Heart right ventricle (tissue), 16 donors: ENCODE measurements around the gene RHOH. TPM values are rescaled to one million over a fixed set of nuclear protein-coding genes. Genes with fewer than 3 reads are reported as not detected.

ENCODE experiments used
- ATAC-seq, 8 donors: fragments of 200-7000 bp; cut with Tn5 transposase; one replicate each; pipeline ENCODE4 v1.9.1; 2020; ENCODE audit warnings: mild to moderate bottlenecking in 8 of 8, moderate library complexity in 8 of 8, moderate number of reproducible peaks in 1 of 8
- DNase-seq, 2 donors: peaks; one replicate each; pipeline ENCODE4 v3.0.0-alpha.2; 2020
- H3K27ac ChIP-seq, 10 donors: fragments of 200-600 bp; sonication (generic) in 2 of 10; one replicate each; pipeline versions ENCODE4 v1.5.0 to v1.8.0; 2020 to 2022; ENCODE audit warnings: mild to moderate bottlenecking in 3 of 10
- H3K27me3 ChIP-seq, 7 donors: fragments of 200-600 bp; one replicate each; pipeline ENCODE4 v1.8.0; 2021 to 2022; ENCODE audit warnings: mild to moderate bottlenecking in 2 of 7
- H3K36me3 ChIP-seq, 9 donors: fragments of 200-600 bp; sonication (generic) in 1 of 9; one replicate each; pipeline versions ENCODE4 v1.5.0 to v1.8.0; 2020 to 2022; ENCODE audit warnings: mild to moderate bottlenecking in 2 of 9
- H3K4me1 ChIP-seq, 9 donors: fragments of 200-600 bp; sonication (generic) in 1 of 9; one replicate each; pipeline versions ENCODE4 v1.5.0 to v1.8.0; 2020 to 2022; ENCODE audit warnings: mild to moderate bottlenecking in 4 of 9
- H3K4me3 ChIP-seq, 10 donors: fragments of 200-600 bp; sonication (generic) in 2 of 10; one replicate each; pipeline versions ENCODE4 v1.5.0 to v1.8.0; 2020 to 2022; ENCODE audit warnings: mild to moderate bottlenecking in 7 of 10, moderate library complexity in 2 of 10
- H3K9me3 ChIP-seq, 11 donors: fragments of 200-600 bp in 10 of 11; sonication (generic) in 2 of 11; one replicate each; pipeline versions ENCODE4 v1.5.0 to v1.8.0; 2013 to 2022; ENCODE audit warnings: mild to moderate bottlenecking in 2 of 11, control low read depth in 1 of 11, moderate library complexity in 1 of 11
- WGBS, 2 donors: extraction: QIAGEN DNeasy Blood & Tissue Kit; methylation state at CpG; one replicate each; pipeline ENCODE4 v1.1.7; 2013; ENCODE audit warnings: inconsistent platforms in 1 of 2; 5-methylcytosine and 5-hydroxymethylcytosine counted together
- intact Hi-C, 10 donors: fragments of 100-400 bp; cut with DNase I; formaldehyde crosslinking; loops; one replicate each; pipeline versions ENCODE4 v1.11.1 to v1.14.2; 2022
- polyA plus RNA-seq, 2 donors: library from polyadenylated mRNA; stranded (reverse); fragments of 200-250 nt; gene quantifications; one replicate each; pipeline ENCODE4 v1.2.3, GENCODE V29; 2013
- total RNA-seq, 10 donors: library from RNA; stranded (reverse); fragmentation: NEBNext Ultra II Directional in 3 of 10; extraction: Animal tissue kit (Norgen Biotek cat#: 25700) in 3 of 10; gene quantifications; one replicate each; pipeline versions ENCODE4 v1.2.1 to v1.2.4, GENCODE V29; 2021 to 2023
- TF ChIP-seq, protein P1 (sequence below), 9 donors: fragments of 200-600 bp; sonication (generic) in 2 of 9; IDR thresholded peaks; one replicate each; pipeline versions ENCODE4 v1.5.0 to v1.8.0; 2021 to 2022; ENCODE audit warnings: antibody characterized with exemption in 9 of 9, mild to moderate bottlenecking in 5 of 9, moderate library complexity in 1 of 9
- donor health status: Arrhythmogenic right ventricular cardiomyopathy.
- donor health status: ischemic (EF 13 %, LVEDD 7.1; RV severe dilation, severe dysfunction).
- donor health status: healthy with polysubstance abuse.
- donor health status: DM: no; HTN: yes; CAD: no.
- donor health status: DM: no; HTN: no; CAD: no.
- donor health status: ischemic (EF 25% LVEDD 6.9; RV normal size, moderate dysfunction).
- donor health status: ischemic (EF 25% LVEDD 5.7; RV mildly dilated, moderate dysfunction).
- donor health status: healthy.
- donor health status: DM: yes; HTN: yes; CAD: no.
- donor health status: Ischemic cardiomyopathy.
- donor health status: ischemic (EF 35%, LVEDD 5.7; RV mildly dilated, moderate dysfunction).
- donor health status: nonischemic (EF 11% LVEDD 7.7; RV severe dilation, severe dysfunction).
- donor health status: DM: yes; HTN: yes; CAD: no.
- donor health status: PGD.
- donor health status: ischemic (EF 29% LVEDD 5.4; RV normal size, mild dysfunction).
- donor health status: nonischemic (EF 23%, LVEDD 6.1; RV moderate dilation, normal function).

RHOH gene
- total and polyA plus RNA-seq, 12 donors = 0.11 to 7.2 (median 0.38) TPM; not detected in 2

DNA sequence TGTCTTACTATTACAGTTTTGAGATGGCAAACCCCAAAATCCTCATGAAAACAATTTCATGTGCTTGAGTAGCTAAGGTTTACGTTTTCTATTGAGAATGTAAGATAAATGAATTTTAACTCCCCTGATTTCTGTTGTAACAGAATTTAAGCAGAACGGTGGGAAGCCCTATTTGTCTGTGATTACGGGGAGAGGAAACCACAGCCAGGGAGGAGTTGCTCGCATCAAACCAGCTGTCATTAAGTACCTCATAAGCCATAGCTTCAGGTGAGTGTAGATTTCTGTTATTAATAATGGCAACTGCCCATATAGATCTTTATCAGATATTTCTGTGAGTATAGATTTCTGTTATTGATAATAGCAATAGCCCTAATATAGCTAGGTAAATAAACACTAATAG lies 44.2 kb upstream of the RHOH start:
- DNase-seq = no peak
- intact Hi-C loops = loop anchor here in 4 of 10 donors (2.0 to 5.0 kb wide), 2 partner anchors 155 to 160 kb away; no protein-coding TSS in a partner anchor
- no peak overlapping the region for H3K4me3 ChIP-seq
- no peak for ATAC-seq
- TF ChIP-seq, protein P1, sequence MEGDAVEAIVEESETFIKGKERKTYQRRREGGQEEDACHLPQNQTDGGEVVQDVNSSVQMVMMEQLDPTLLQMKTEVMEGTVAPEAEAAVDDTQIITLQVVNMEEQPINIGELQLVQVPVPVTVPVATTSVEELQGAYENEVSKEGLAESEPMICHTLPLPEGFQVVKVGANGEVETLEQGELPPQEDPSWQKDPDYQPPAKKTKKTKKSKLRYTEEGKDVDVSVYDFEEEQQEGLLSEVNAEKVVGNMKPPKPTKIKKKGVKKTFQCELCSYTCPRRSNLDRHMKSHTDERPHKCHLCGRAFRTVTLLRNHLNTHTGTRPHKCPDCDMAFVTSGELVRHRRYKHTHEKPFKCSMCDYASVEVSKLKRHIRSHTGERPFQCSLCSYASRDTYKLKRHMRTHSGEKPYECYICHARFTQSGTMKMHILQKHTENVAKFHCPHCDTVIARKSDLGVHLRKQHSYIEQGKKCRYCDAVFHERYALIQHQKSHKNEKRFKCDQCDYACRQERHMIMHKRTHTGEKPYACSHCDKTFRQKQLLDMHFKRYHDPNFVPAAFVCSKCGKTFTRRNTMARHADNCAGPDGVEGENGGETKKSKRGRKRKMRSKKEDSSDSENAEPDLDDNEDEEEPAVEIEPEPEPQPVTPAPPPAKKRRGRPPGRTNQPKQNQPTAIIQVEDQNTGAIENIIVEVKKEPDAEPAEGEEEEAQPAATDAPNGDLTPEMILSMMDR (IDR thresholded peaks at IDR 0.05) = no peak
- H3K27ac ChIP-seq = no peak overlapping the region
- H3K9me3 ChIP-seq = peaks cover 0 to 7% (median 0%) of the 10 kb centered on the region in 11 donors
- WGBS, 2 donors = 85 to 90% methylated on average over 4 of the region's 4 CpGs
- no peaks in the 10 kb centered on the region for H3K36me3 ChIP-seq
- no peaks in the 10 kb centered on the region for H3K4me1 ChIP-seq
- no peaks in the 10 kb centered on the region for H3K27me3 ChIP-seq

DNA sequence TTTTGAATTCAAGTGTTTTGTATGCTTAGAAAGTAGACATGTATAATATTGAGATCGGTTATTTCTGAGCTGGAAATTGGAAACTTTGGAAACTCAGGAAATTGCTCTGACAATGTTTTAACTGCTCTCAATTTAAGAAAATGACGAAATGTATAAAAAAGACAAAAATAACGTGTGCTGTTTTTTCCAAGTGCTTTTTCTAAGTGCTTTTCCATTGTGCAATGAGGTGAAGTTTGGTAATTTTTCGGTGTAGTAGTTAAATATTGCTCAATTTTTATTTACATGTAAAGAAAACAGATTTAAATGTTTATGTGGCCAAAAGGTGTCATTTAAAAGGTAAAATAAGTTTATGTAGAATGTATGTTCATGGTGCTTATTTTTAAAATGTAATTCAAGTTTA lies 39.4 kb upstream of the RHOH start:
- WGBS, 2 donors = 89 to 91% methylated on average over 4 of the region's 4 CpGs

DNA sequence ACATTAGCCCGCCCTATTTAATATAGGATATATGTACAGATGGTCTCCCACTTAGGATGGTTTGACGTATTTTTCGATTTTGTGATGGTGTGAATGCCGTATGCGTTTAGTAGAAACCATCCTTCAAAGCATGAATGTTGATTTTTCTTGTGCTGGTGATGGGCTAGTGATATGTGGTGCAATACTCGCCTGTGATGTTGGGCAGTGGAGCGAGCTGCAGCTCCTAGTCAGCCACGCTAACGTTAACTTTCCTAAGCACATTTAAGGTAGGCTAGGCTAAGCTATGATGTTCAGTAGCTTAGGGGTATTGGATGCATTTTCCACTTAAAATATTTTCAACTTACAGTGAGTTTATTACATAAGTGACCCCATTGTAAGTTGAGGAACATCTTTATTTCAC lies 36.6 kb upstream of the RHOH start:
- Histone ChIP-seq H3K4me1 (peaks cover 0 to 2% (median 0%) of the 10 kb centered on the region in 9 donors), H3K4me3 (no peak overlapping the region), H3K9me3 (no peaks in the 10 kb centered on the region), H3K36me3 (no peaks in the 10 kb centered on the region), H3K27me3 (no peaks in the 10 kb centered on the region), H3K27ac (no peak overlapping the region)
- intact Hi-C loops = no loop called here
- no peak for ATAC-seq
- DNase-seq = no peak
- WGBS, 2 donors = 97% methylated on average over 9 of the region's 9 CpGs
- TF ChIP-seq, protein P1 (IDR thresholded peaks at IDR 0.05) = no peak

More for the DNA sequence above, 39.4 kb upstream of the RHOH start:
- intact Hi-C loops = no loop called here
- no peaks in the 10 kb centered on the region for H3K27me3 ChIP-seq
- no peaks in the 10 kb centered on the region for H3K36me3 ChIP-seq
- ATAC-seq = no peak
- no peak for DNase-seq
- no peaks in the 10 kb centered on the region for H3K4me1 ChIP-seq
- H3K4me3 ChIP-seq = no peak overlapping the region
- TF ChIP-seq, protein P1 (IDR thresholded peaks at IDR 0.05) = no peak
- no peak overlapping the region for H3K27ac ChIP-seq
- H3K9me3 ChIP-seq = no peaks in the 10 kb centered on the region

DNA sequence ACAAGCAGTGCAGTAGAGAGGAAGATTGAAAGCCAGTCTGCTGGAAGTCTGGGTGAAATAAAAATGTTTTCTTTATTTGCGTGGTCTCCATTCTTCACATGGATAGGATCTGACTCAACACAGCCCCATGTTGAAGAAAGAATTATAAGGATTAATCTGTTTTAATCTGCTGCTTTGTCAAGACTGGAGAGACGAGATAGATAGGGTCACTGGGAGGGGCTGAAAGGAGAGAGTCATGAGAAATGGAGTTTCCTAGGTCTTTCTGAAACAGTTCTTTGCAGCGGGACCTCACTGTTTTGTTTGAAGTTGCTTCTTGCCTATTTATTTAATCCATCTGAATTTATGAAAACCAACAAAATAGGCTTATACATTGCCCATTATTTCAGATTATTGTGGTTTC lies 32.4 kb upstream of the RHOH start:
- TF ChIP-seq, protein P1 (IDR thresholded peaks at IDR 0.05) = no peak
- Histone ChIP-seq H3K9me3 (peaks cover 0 to 22% (median 10%) of the 10 kb centered on the region in 11 donors), H3K27ac (no peak overlapping the region), H3K4me3 (no peak overlapping the region), H3K36me3 (peaks cover 0 to 7% (median 0%) of the 10 kb centered on the region in 9 donors), H3K27me3 (no peaks in the 10 kb centered on the region), H3K4me1 (peaks cover 0 to 10% (median 0%) of the 10 kb centered on the region in 9 donors)
- no peak for DNase-seq
- 84 to 89% methylated on average over 3 of the region's 3 CpGs for WGBS, 2 donors
- ATAC-seq = no peak
- intact Hi-C loops = no loop called here
